ENCODE data around the gene IDI2.
"Not testable (repeated sequence)": the region's sequence is repeated elsewhere in the genome, so short reads cannot be mapped to it uniquely, and the experiment has no call there.

IDI2 gene

DNA sequence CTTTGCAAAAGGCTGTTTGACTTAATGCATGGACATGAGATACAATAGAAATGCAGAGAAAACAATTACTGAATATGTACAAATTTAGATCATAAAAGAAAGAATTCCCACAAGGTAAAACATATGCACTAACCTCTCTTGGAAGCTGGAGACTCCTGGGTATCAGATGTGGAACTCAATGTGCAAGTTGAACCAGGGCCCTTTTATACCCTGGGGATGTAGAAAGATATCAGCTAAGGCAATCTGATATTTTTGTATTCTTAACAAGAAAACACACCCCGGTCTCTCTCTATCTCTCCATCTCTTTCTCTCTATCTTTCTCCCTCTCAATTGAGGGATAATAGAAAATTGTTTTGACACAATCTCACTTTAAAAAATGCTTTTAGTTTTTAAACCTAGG lies at the start of gene IDI2:
TSS of gene IDI2 (minus strand) at position 177 of the 400 bp plus-strand sequence. CDS start 1,136 bp downstream, outside the sequence.
- no peak for DNase-seq

DNA sequence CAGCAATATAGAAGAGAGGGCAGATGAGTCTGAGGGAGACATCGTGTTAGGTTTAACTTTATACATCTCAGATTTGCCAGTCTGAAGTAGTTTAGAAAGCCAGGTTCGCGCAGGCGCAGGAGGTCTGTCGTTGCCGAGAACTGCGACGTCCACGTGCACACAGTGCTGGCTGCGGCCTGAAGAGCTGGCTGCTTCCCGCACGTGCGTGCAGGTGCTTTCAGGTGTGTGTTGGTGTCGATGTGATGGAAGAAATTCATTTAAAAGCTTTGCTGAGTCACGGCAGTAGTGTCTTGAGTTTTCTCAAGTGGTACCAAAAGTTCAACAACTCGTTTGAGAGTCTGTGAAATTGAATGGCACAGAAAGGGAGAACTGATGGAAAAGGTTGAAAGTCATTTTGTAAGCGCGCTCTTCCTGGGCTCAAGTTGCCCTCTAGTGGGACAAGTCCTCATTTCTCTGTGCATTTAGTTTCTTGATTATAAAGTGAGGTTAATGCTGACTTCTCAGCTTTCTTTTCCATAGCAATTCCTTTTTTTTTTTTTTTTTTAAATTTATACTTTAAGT lies 49.2 kb upstream of the IDI2 start:
- DNase-seq, result peak; percentile 30 to 54 (median 42)

- DNase-seq, result no peak
These were observed 48.5 kb upstream of the IDI2 start for GRCh38 chr10:1074052-1074747.

DNA sequence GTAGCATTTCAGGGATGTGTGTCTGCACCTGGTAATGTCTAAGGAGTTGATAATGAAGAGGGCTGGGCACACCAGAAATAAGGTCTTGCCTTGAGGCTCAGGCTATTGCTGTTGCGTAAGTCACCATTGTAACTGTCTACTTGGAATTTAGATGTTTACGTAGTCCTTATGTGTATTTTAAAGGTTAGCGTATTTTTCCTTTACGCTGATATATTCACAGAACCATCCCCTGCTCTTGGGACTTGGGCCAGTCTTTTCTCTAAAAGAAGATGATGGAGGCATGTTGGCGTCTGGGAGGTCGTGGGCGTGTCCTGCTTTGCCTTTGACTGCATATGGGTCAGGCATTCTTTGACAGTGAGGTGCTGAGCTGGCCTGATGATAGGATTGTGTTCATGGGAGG lies 45.3 kb upstream of the IDI2 start:
- DNase-seq, result no peak

- no peak for DNase-seq
These were observed 43.0 kb upstream of the IDI2 start for GRCh38 chr10:1068380-1069361.

DNA sequence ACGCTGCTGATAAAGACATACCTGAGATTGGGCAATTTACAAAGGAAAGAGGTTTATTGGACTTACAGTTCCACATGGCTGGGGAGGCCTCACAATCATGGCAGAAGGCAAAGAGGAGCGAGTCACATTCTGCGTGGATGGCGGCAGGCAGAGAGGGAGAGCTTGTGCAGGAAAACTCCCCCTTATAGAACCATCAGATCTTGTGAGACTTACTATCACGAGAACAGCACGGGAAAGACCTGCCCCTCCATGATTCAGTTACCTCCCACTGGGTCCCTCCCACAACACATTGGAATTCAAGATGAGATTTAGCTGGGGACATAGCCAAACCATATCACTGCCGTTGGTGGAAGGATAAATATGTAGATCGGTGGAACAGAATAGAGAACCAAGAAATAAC lies 41.1 kb upstream of the IDI2 start:
- DNase-seq, result not testable (repeated sequence)

DNA sequence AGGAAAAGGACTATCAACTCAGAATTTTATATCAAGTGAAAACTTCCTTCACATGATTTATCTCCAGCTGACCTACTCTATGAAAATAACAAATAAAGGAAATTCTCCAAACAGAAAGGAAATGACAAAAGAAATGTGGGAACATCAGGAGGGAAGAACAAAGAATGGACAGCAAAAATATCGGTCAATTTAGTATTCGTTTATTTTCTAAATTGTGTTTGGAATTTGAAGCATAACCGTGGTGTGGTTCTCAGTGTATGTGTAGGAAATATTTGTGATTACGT lies 39.2 kb upstream of the IDI2 start:
- no peak for DNase-seq

- DNase-seq, result peak; percentile 65 to 74 (median 73)
These were observed 37.7 kb upstream of the IDI2 start for GRCh38 chr10:1063232-1063865.

- no peak for DNase-seq
These were observed 36.5 kb upstream of the IDI2 start for GRCh38 chr10:1061930-1062774.

DNA sequence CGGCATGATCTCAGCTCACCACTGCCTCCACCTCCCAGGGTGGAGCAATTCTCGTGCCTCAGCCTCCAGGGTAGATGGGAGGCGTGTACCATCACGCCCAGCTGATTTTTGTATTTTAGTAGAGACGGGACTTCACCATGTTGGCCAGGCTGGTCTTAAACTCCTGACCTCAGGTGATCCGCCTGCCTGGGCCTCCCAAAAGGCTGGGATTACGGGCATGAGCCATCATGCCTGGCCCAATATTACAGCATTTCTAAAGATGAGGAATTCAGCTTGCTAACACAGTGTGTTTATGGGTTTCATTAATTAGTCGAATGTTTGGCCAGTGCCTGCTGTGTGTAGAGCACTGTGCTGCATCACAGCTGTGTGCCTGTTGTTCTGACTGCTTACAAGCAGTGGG lies 34.2 kb upstream of the IDI2 start:
- DNase-seq, result no peak

DNA sequence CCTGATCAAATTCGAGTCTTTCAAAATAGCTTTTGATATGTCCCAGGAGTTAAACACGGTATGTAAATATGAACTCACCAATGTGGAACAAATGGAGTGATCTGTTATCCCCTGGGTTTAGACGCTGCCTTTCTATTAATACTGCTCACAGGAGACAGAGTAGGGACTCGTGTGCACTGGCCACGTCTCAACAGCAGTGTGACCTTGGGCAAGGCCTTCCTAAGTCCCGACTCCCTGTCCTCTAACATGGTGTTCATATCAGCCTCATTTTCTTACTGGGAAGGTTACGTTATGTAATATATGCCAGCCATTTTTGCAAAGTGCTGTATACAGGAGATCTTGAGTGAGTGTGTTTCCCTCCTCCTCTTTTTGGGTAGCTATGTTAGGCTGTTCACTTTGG lies 32.4 kb upstream of the IDI2 start:
- no peak for DNase-seq

- DNase-seq, result peak; percentile 81 to 85 (median 83)
These were observed 31.5 kb upstream of the IDI2 start for GRCh38 chr10:1057106-1057657.

GRCh38 chr10:1056326-1057105 lies 30.9 kb upstream of the IDI2 start, which contains the start of gene WDR37:
WDR37 (plus strand) TSS chr10:1056385; CDS start chr10:1072156, 15,771 bp downstream.
- DNase-seq, result peak; percentile 88 to 94 (median 90)

DNA sequence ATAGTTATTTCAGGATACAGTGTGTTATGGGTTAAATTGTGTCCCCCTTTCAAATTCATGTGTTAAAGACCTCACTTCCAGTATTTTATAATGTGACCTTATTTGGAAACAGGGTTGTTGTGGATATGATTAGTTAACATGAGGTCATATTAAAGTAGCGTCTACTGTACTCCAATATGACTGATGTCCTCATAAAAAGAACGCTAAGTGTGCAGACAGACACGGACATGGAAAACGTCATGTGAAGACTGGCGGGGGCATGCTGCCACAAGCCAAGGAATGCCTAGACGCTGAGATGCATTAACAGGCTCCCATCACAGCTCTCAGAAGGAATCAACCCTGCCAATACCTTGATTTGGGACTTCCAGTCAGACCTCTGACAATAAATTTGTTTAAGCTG lies 29.0 kb upstream of the IDI2 start:
- no peak for DNase-seq

DNA sequence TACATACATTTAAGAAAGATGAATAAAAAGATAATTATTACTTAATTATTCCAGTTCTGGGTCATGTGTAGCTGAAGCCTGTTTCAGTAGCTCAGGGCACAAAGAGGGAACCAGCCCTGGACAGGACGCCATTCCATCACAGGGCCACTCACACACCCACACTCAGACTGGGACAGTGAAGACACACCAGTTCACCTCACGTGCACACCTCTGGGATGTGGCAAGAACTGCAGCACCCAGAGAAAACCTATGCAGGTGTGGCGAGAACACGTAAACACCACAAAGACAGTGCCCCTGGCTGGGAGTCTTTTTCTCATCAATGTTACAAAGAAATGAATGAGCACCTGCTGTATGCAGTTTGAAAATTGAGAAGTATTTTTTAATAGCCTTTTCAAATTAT lies 24.9 kb upstream of the IDI2 start:
- peak; percentile 38 to 45 (median 41) for DNase-seq

DNA sequence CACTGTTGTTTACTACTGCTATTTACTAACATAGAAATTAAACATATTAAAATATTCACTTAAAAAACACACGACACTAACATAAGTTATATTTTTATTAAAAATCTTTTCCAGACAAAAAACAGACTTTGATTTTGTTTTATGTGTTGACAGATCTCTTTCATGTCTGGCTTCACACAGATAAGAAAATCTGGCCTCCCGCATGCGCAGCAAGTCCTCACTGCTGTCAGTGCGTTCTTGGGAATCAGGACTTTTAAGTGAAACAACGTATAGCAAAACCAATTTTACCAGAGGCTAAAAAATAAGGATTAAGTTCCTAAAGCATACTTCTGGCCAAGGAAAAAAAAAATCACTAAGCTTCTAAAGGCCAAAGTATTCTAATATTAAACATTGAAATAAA lies 24.5 kb upstream of the IDI2 start:
- DNase-seq, result no peak

GRCh38 chr10:1049425-1049958 lies 23.8 kb upstream of the IDI2 start:
- no peak for DNase-seq

- peak; percentile 99 for DNase-seq
These were observed 23.2 kb upstream of the IDI2 start, which contains the start of gene IDI1 for GRCh38 chr10:1048732-1049424. IDI1 (minus strand) TSS chr10:1049119; CDS start chr10:1049003, 116 bp downstream.

GRCh38 chr10:1048349-1048731 lies 22.7 kb upstream of the IDI2 start:
- DNase-seq, result no peak

- DNase-seq, result no peak
These were observed 22.3 kb upstream of the IDI2 start for GRCh38 chr10:1047937-1048336.

All from suppressor macrophage treated with lipopolysaccharide for 1 hour (primary cell).